ENCODE measurements around the gene KMT5B. TPM values are rescaled to one million over a fixed set of nuclear protein-coding genes. Genes with fewer than 3 reads are reported as not detected.

The KMT5B gene
- total RNA-seq, 1 experiment from 2014 or later, result 19.8 TPM

DNA sequence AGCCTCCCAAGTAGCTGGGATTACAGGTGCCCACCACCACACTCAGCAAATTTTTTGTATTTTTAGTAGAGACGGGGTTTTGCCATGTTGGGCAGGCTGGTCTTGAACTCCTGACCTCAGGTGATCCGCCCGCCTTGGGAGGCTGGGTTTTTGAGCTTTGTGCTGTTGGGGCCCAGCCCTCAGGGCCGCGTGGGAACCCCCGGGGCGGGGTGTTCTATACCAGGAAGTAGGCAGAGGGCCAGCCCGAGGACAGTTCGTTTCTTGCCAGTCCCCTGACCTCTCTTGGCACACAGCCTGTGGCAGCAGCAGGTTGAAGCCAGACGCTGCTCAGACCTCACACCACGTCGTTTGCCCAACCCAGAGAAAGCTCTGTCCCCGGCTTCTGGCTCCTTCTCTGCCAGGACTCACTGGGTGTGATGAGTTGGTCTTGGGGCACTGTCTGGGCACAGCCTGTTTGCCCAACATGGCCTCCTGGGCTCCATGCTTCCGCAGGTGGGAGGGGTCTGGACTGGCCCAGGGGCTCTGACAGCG is 67.0 kb downstream of the KMT5B start:
- no peak for DNase-seq (ENCODE audit: low read depth)

DNA sequence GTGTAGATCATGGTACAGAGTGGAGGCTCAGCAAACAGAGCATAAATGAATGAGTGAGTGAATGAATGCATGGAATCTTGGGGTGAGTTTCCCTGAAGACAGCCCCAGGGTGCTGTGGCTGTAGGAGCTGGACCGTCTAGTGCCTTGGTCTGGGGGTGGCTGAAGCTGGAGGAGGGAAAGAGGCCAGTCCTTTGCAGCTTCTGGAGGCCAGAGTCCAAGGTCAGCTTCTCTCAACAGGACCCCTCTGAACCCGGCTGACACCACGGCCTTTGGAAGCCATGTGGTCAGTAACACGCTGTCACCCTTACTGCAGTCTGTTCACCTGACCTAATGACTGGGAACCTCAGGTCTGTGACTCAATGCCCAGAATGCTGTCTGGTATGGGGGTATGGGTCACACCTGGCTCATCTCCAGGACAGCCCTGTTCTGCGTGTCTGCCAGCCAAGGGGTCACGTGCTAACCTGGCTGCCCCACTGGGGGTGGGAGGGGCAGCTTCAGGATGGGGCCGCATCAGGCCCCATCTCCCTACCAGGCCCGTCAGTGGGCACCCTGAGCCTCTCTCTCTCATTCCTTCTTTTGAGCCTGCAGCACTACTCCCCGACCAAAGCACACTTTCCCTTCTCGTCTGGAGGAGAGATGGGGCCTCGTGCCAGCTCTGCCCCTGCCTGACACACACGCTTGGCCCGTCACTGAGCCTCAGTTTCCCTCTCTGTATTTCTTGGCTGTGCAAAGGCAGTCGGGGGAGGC is 67.8 kb downstream of the KMT5B start:
- DNase-seq (ENCODE audit: low read depth), result peak; percentile 24

DNA sequence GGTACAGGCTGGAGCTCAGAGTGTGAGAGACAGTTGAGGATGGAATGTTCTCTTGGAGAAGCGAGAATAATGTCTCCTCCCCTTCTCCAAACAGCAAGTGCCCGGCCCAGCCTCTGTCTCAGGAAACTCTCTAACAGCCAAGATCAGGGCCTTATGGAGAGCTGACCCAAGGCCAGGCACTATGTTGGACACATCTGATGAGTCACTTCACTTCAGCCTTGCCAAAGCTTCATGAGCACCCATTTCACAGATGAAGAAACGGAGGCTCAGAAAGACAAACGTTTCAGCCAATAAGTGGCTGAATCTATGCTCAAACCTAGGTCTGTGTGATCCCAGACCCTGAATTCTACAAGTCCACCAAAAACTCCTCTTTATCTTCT is 69.8 kb downstream of the KMT5B start:
- no peak for DNase-seq (ENCODE audit: low read depth)

DNA sequence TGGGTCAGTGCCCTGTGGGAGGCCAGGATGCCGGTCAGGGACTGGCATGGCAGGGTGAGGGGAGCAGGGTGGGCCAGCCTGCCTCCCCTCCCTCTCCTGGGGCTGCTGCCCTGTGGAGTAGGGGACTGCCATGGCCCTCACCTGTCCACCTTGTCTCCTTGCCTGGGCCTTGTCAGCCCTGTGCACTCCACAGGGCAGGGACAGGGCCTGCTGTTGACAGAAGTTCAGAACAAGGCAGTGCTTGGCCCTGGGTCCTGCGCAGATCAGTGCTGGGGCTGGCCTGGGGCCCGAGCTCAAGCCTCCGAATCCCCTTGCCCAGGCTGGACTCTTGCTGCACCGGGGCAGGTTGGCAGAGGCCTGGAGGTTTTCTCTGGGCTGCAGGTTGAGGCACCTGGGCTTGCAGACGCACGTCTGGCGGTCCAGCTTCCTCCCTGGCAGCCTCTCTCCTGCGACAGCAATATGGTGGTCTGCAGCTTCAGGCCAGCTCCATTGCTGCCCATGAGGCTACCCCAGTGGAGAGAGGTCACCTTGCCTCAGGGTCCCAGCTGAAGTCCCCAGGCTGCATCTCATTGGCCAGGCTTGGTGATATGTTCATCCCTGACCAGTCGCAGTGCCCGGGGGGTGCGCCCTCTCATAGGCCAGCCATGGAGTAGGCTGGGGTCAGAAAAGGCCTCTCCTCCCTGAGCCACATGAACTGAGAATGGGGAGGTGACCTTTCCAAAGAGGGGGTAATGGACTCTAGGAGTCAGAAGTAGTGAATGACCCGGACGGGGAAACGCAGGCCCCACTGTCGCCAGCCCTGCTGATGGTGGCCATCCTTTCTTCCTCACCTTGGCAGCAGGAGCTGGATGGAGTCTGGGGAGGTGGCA is 70.4 kb downstream of the KMT5B start:
- DNase-seq (ENCODE audit: low read depth), result no peak

DNA sequence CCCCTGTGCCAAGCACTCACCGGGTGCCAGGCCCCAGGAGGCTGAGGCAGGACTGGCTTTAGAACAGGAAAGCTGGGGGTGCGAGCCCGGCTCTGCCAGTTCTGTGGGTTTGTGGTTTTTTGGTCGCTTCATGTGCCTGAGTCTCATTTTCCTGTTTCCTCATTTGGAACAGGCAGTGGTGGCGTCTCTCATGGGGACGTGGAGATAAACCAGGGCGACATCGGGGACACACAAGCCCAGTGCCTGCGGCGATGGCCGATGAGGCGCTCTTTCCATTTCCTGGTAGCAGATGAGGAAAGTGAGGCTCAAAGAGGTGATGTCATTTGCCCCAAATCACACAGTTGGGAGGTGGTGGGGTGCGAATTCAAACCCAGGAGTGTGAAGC is 71.1 kb downstream of the KMT5B start:
- DNase-seq (ENCODE audit: low read depth), result no peak

DNA sequence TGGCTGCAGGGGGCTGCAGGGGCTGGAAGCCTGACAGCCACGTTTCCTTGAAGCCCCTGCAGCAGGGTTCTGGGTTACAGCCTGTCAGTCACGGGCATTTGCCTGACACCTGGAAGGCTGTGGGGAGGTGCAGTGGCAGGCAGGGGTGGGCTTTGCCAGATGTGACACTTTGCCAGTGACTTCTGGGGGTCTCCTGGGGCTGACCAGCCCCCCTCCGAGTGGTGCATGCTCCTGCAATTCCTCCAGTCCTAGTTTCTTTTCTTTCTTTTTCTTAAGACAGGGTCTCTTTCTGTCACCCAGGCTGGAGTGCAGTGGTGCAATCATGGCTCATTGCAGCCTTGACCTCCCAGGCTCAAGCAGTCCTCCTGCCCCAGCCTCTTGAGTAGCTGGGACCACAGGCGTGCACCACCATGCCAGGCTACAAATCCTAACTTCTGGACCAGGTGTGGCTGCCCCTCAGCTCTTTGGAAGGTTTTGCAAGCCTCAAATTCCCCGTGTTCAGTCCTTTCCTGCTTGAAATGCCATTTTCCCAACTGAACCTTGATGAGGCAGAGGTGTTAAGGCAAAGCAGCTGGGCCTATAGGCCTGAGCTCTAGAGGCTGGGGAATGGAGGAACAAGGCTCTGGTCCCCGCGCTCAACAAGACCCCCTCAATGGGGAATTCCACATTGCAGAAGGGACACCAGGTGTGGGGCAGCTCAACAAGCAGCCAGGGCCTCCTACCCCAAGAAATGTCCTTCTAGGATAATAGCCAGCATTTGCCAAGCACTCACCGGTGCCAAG is 71.7 kb downstream of the KMT5B start:
- DNase-seq (ENCODE audit: low read depth), result no peak

DNA sequence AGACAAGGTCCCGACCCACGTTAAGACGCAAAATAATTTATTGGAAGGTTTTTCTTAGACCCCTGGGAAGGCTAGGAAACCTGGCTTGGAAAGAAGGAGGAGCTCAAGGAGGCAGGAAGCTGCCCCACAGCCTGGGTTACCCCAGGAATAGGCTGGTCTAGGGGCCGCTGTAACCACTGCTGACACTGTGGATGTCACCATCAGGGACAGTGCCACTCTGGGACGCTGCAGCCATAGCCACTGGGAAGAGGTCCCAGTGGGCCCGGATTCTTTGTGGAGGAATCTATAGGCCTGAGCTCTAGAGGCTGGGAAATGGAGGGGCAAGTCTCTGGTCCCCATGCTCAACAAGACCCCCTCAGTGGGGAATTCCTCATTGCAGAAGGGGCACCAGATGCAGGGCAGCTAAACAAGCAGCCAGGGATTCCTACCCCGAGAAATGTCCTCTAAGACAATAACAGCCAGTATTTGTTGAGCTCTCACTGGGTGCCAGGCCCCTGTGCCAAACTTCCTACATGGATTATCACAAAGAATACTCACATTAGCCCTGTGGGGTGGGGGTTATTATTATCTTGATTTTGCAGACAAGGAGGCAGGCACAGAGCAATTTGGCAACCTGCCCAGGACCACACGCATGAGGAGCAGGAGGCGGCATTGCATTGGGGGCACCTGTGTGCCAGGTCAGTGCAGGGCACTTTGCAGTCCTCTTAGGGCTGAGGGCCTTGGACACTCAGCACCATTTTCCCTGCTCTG is 72.4 kb downstream of the KMT5B start:
- no peak for DNase-seq (ENCODE audit: low read depth)

DNA sequence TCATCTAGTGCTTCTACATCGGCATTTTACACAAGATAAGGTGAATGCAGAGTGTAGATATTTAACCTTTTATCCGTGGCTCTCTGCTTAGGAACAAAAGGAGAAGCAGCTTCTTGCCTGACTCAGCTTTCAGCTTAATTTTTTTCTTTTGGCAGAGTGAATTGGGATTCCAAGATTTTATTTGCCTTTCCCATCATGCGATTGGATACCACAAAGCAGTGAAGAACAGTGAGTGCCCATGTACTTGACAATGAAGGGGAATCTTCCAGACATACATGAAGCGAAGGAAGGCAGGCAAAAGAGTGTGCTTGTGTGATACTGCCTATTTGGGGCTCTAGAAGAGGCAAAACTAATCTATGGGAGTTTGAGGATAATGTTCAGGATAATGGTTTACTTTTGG is 74.9 kb downstream of the KMT5B start:
- no peak for DNase-seq (ENCODE audit: low read depth)

DNA sequence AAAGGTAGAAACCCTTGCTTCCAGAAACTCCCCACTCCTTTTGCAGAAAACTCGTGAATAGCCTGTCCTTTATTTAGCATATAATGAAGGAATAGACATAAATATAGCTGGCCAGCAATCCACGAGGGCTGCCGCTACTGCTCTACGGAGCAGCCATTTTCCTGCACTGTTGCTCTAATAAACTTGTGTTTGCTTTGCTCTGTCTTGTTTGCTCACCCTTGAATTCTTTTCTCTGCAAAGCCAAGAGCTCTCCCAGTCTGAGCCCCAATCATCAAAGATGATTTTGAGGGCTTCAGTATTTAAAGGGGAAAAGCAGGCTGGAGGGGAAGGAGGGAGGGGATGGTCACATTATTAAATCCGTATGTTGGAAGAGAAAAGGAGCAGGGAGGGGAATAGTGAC is 75.3 kb downstream of the KMT5B start:
- no peak for DNase-seq (ENCODE audit: low read depth)

DNA sequence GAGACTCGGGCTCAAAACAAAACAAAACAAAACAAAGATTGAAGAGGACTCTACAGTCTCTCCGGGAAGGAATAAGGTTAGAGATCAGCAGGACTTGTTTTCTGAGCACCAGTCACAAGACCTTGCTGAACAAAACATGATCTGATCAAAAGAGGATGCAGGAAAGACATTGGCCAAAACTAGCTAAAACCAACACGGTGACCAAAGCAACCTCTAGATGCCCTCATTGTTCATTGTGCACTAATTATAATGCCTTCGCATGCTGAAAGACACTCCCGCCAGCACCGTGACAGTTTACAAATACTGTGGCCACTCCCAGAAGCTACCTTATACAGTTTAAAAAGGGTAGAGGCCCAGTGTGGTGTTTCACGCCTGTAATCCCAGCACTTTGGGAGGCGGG is 76.2 kb downstream of the KMT5B start:
- no peak for DNase-seq (ENCODE audit: low read depth)

DNA sequence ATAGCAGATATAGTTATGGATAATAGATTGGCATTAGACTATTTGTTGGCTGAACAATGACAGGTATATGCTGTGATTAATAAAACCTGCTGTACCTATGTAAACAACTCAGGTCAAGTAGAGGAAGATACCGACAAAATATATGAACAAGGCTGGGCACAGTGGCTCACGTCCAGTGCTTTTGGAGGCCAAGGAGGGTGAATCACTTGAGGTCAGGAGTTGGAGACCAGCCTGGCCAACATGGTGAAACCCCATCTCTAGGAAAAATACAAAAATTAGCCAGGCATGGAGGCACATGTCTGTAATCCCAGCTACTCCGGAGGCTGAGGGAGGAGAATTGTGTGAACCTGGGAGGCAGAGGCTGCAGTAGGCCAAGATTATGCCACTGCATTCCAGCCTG is 77.9 kb downstream of the KMT5B start:
- no peak for DNase-seq (ENCODE audit: low read depth)

DNA sequence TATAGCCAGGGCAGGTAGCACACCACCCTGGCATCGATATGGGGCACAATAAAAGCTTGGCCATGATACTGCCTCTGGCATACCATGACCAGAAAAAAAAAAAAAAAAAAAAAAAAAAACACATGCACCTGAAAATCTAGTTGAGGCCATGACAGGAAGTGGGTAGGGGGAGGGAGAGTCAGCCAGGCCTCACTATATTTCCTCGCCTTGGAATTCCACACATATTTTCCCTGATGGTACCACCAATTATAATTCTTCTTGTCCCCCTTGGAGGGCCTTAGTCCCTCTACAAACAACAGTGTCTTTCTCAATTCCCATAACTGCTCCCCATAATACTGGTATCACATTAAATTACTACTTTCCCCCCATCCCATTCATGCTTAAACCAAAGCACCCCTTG is 79.3 kb downstream of the KMT5B start:
- no peak for DNase-seq (ENCODE audit: low read depth)

DNA sequence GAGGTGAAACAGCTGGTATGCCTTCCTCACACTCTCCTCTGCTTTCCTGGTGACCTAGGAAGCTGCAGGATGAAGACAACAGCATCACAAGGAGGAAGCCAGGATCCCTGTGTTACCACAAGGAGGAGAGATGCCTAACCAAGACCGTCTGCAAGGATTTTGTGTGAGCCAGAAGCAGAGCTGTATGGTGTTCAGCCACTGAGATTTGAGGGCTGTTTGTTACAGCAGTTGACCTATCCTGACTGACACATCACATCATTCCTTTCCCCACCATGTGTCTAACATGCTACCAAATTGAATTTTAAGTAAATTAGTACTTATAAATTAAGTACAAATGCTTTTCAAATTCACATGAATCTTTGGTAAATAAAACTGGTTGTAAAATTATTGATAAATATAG is 83.0 kb downstream of the KMT5B start:
- no peak for DNase-seq (ENCODE audit: low read depth)

DNA sequence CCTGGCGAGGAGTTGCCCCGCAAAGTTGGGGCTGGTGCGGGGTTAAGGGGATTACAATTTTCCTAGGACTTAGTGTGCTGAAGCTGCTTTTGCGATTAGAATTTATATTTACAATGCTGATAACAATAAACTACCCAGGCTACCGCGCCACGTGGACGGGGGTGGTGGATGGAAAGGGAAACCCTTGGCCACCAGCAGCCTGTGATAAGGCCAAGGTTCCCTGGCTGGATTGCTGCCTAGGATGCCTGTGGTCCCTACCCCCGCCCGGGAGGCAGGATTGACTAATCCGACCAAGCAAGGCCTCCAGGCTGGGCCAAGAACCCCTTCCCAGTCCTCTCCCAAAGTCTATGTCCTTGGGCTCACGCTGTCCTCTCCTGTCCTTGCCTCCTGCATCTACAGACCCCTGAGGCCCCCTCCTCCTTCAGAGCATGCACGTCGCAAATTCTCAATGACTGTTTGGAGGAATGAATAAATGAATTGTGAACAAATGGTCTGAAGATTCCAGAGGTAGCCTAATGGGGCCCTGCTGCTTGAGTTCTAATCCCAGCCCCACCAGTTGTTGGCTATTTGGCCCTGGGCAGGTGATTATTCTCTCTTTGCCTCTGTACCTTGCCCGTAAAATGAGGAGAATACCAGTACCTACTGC is 84.3 kb downstream of the KMT5B start:
- DNase-seq (ENCODE audit: low read depth), result no peak

DNA sequence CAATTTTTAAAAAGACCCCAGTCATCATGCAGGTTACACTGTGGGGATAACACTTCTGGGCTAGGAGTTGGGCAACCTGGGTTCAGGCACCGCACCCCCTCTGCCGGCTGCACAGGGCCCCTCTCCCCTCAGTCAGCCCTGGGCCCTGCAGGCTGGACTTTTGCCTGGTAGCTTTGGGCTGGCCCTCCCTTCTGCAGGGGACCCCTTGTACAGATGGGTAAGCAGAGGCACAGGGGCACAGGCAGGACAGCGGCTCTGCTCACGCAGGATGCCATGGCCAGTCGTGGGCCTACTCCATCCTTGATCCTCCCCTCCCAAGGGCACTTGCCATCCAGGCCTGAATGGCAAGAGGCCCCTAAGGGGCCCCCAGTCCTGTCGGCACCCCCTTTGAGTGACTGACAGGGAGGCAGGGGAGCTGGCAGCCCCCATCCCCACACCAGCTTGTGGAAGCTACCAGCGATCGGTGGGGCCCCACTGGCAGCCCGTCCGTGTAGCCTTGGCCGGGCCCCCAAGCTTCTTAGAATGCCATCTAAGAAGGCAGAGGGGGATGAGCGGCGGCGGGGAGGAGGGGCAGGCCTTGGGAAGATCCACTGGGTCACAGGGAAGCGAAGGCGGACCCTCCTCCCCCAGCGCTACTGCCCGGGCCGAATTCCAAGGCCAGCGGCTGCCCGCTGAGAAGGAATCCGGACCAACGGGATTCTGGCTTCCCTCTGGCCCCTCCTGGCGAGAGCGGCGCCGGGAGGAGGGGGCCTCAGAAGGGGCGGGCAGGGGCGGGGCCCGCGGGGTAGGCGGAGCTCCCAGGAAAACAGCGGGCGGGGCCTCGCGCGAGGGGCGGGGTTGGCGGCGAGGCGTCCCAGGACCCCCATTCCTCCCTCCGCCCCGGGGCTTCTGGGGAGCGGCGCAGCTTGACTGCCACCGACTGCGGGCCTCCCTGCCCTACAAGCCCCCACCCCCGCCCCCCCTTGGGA is 85.1 kb downstream of the KMT5B start:
- DNase-seq (ENCODE audit: low read depth), result no peak

DNA sequence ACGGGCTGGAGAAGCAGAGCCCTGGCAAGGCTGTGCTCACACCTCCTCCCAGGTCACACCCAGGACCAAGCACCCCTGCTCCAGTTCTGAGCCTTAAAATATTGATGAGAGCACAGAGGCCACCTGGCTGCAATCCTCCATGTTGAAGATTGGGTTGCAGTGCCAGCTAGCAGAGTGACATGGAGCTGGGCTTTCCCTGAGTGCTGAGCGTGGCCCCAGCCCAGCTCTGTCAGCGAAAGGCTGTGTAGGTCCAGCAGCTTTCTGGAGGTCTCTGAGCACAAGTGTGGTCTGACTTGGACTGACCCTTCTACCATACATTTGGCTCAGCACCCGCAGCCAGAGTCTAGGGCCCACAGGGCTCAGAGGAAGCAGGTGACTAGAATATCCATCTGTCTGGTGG is 87.9 kb downstream of the KMT5B start:
- DNase-seq (ENCODE audit: low read depth), result no peak

DNA sequence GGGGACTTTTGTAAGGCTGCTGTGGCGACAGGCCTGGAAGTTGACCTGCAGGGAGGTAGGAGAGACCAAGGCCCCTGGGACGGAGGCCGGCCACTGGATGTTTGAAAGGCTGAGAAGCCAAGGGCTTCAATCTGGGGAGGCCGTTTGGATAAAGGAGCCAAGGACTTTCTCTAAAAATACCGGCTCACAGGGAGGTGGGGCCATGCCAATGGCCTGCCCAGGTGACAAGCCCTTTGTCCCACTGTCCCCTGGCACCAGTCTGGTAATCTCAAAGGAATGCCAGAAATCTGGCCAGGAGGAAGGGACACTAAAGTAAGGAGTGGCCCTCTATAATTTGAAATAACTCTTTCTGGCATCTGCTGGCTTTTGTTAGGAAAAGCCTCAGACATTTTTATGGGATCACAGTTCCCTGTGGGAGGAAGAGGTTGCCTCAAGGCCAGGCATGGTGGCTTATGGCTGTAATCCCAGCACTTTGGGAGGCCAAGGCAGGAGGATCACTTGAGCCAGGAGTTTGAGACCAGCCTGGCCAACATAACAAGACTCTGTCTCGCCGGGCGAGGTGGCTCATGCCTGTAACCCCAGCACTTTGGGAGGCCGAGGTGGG is 90.1 kb downstream of the KMT5B start:
- no peak for DNase-seq (ENCODE audit: low read depth)

DNA sequence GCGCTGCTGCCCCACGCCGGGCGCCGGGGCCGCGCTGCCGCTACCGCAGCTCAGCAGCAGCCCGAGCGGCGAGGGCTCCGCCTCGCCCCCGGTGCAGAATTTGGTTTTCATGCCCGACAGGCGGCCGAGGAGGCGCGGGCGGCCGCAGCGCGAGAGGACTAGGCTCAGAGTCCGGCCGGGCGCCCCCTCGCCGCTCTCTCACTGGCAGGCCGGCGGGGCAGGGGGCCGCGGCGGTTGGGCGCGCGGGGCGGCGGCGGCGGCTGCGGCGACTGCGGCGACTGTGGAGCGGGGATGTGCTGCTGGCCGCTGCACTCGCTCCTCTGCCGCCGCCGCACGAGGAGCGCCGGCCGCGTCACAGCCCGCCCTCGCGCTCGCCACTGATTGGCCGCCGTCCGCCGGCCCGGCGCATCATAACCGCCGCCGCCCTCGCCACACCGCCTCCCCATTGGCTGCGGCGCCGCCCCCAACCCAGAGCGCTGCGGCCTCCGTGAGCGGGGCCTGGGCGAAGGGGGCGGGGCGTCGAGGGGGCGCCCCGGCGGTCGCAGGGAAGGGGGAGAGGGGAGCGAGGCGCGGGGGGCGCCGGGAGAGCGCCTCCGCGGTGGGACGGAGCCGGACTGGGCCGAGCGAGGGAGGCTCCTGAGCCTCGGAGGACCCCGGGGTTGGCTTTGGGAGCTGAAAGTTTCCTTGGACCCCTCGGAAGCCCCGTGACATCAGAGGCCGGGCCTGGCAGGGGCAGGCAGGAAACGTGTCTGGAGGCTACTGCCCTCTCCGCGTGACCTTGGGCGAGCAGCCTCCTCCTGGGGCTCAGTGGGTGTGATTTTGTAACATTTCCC is 91.8 kb downstream of the KMT5B start, which contains the start of gene CHKA:
CHKA (minus strand) TSS at position 322 of the 833 bp plus-strand sequence; CDS start at position 111, 211 bp downstream.
- DNase-seq (ENCODE audit: low read depth), result peak; percentile 88

Measured in HT1080 (cell line).